Endothelial cell of umbilical vein (primary cell): ENCODE measurements around the gene PGAP6. TPM values are rescaled to one million over a fixed set of nuclear protein-coding genes. Genes with fewer than 3 reads are reported as not detected.

Experiments
- BruUV-seq: library from RNA; stranded (reverse); fragments of 400-500 nt; replicated peaks from 2 replicates; lab custom pipeline; 2021; lab: Mats Ljungman, UMichigan
- CTCF ChIA-PET: fragments of 300-600, 350-600 bp; sonication (Branson Sonifier 250); formaldehyde crosslinking; loops from one replicate; lab custom pipeline; 2021; ENCODE audit warnings: antibody characterized with exemption, inconsistent platforms; lab: Charles Lee
- POLR2A ChIA-PET: fragments of 300-600, 350-600 bp; sonication (Branson Sonifier 250); formaldehyde crosslinking; loops from one replicate; lab custom pipeline; 2021; ENCODE audit warnings: antibody characterized with exemption, inconsistent platforms; lab: Charles Lee
- DNase-seq: peaks from one replicate; pipeline ENCODE4 v3.0.0-alpha.2; 2011; ENCODE audit warnings: low read depth, low spot score
- FAIRE-seq: peaks from 2 replicates; lab custom pipeline; 2011; peaks lifted over from hg19 to GRCh38; lab: Jason Lieb, UNC
- H2AFZ ChIP-seq: 2 replicates; pipeline ENCODE4 v1.6.0; 2012; ENCODE audit warnings: low read depth, low read length, control low read depth, inconsistent platforms
- H3K27ac ChIP-seq: 2 replicates; pipeline ENCODE4 v1.5.1; 2011; ENCODE audit warnings: low read depth, mild to moderate bottlenecking, control low read depth, low read length, moderate library complexity; ENCODE audit not compliant: insufficient read depth
- H3K27me3 ChIP-seq, 2 experiments: 2 replicates each; pipeline versions ENCODE4 v1.6.0 to v1.6.1; 2011; ENCODE audit warnings: low read length in 2 of 2, mixed read lengths in 1 of 2; ENCODE audit not compliant: control insufficient read depth in 2 of 2, insufficient read depth in 2 of 2
- H3K36me3 ChIP-seq, 2 experiments: 2 replicates in 1 of 2; 3 replicates in 1 of 2; pipeline ENCODE4 v1.5.1; 2011; ENCODE audit warnings: low read length in 2 of 2, mild to moderate bottlenecking in 1 of 2, moderate library complexity in 1 of 2; ENCODE audit not compliant: control insufficient read depth in 2 of 2, insufficient read depth in 2 of 2; ENCODE audit errors: extremely low read depth in 1 of 2
- H3K4me1 ChIP-seq: 3 replicates; pipeline ENCODE4 v1.5.1; 2011; ENCODE audit warnings: mild to moderate bottlenecking, low read length; ENCODE audit not compliant: control insufficient read depth, insufficient read depth; ENCODE audit errors: extremely low read depth
- H3K4me2 ChIP-seq: 2 replicates; pipeline ENCODE4 v1.6.1; 2011; ENCODE audit warnings: low read length, control low read depth, mixed read lengths; ENCODE audit not compliant: insufficient read depth
- H3K4me3 ChIP-seq, 3 experiments: fragments of 200-600 bp in 1 of 3; sonication (generic), shearing (Covaris generic) in 1 of 3; replicated peaks in 1 of 3; 2 replicates each; pipeline ENCODE4 v1.5.1; 2011 to 2016; ENCODE audit warnings: control low read depth in 3 of 3, low read length in 3 of 3, mild to moderate bottlenecking in 2 of 3, inconsistent platforms in 1 of 3, low read depth in 1 of 3, moderate library complexity in 1 of 3; ENCODE audit not compliant: insufficient read depth in 1 of 3
- H3K79me2 ChIP-seq: 2 replicates; pipeline ENCODE4 v1.6.0; 2012; ENCODE audit warnings: low read length, inconsistent platforms; ENCODE audit not compliant: control insufficient read depth, insufficient read depth
- H3K9ac ChIP-seq: replicated peaks from 2 replicates; pipeline ENCODE3; 2011; ENCODE audit warnings: low read length, control low read depth; ENCODE audit not compliant: insufficient read depth; ENCODE audit errors: extremely low read depth
- H3K9me1 ChIP-seq: replicated peaks from 3 replicates; pipeline ENCODE4 v1.6.0; 2011; ENCODE audit warnings: mild to moderate bottlenecking, low read length; ENCODE audit not compliant: control insufficient read depth, insufficient read depth; ENCODE audit errors: extremely low read depth
- H3K9me3 ChIP-seq: replicated peaks from 2 replicates; pipeline ENCODE4 v1.5.1; 2012; ENCODE audit warnings: low read length, inconsistent platforms; ENCODE audit not compliant: control insufficient read depth, insufficient read depth
- H4K20me1 ChIP-seq: replicated peaks from 2 replicates; pipeline ENCODE3; 2011; ENCODE audit warnings: mild to moderate bottlenecking, low read length; ENCODE audit not compliant: control insufficient read depth, insufficient read depth; ENCODE audit errors: extremely low read depth
- CTCF ChIP-seq, 2 donors: IDR thresholded peaks; 1 replicate in 1 of 2; 2 replicates in 1 of 2; pipeline ENCODE4 v1.5.1; 2011; ENCODE audit warnings: low read length in 2 of 2, mild to moderate bottlenecking in 2 of 2, moderate library complexity in 2 of 2, control low read depth in 1 of 2, inconsistent platforms in 1 of 2, low read depth in 1 of 2; ENCODE audit not compliant: insufficient read depth in 1 of 2; ENCODE audit errors: extremely low read depth in 1 of 2
- EZH2 ChIP-seq: IDR thresholded peaks from 2 replicates; pipeline ENCODE4 v1.6.1; 2012; ENCODE audit warnings: borderline replicate concordance, low read depth, mild to moderate bottlenecking, moderate library complexity, low read length, inconsistent platforms; ENCODE audit not compliant: severe bottlenecking
- FOS ChIP-seq: IDR thresholded peaks from 2 replicates; pipeline ENCODE4 v1.6.1; 2011; ENCODE audit warnings: mild to moderate bottlenecking, low read length, moderate library complexity, borderline replicate concordance; ENCODE audit not compliant: insufficient read depth
- GATA2 ChIP-seq: IDR thresholded peaks from 2 replicates; pipeline ENCODE4 v1.7.0; 2011; ENCODE audit warnings: low read depth, mild to moderate bottlenecking, moderate library complexity, mixed read lengths, low read length; ENCODE audit not compliant: insufficient read length, insufficient read depth
- JUN ChIP-seq: IDR thresholded peaks from 2 replicates; pipeline ENCODE4 v1.6.1; 2011; ENCODE audit warnings: borderline replicate concordance, low read depth; ENCODE audit not compliant: insufficient read length, insufficient read depth
- MAX ChIP-seq: IDR thresholded peaks from 2 replicates; pipeline ENCODE4 v1.6.1; 2011; ENCODE audit not compliant: insufficient read depth, insufficient read length
- MYC ChIP-seq: IDR thresholded peaks from one replicate; pipeline ENCODE4 v1.6.1; 2011; ENCODE audit warnings: mild to moderate bottlenecking, low read depth, low read length
- POLR2A ChIP-seq: IDR thresholded peaks from 2 replicates; pipeline ENCODE4 v1.6.1; 2012; ENCODE audit warnings: low read depth, mild to moderate bottlenecking, control low read depth, low read length
- POLR2AphosphoS5 ChIP-seq: IDR thresholded peaks from 2 replicates; pipeline ENCODE4 v1.6.1; 2012; ENCODE audit warnings: low read depth, mild to moderate bottlenecking, control low read depth, low read length, moderate library complexity; ENCODE audit not compliant: insufficient read depth
- dilution Hi-C: fragments of 300-500 bp; cut with MboI; formaldehyde crosslinking; loops from one replicate; pipeline ENCODE4 v1.15.0; 2019; ENCODE audit warnings: low sequenced_read_pairs; ENCODE audit not compliant: extremely low pct_ligation_motif_present
- intact Hi-C: fragments of 100-400 bp; cut with micrococcal nuclease; formaldehyde crosslinking; loops from one replicate; pipeline ENCODE4 v1.10.0; 2022
- polyA plus RNA-seq, 4 experiments: library from polyadenylated mRNA; depleted of rRNA in 3 of 4; stranded (reverse) in 3 of 4; unstranded in 1 of 4; fragments of >200 nt; gene quantifications; 2 replicates each; pipeline versions ENCODE4 v1.2.1 to v1.2.3, GENCODE V29; 2011 to 2012; ENCODE audit warnings: missing spikeins in 1 of 4
- total RNA-seq: library from RNA; stranded (reverse); gene quantifications from 2 replicates; pipeline ENCODE4 v1.2.3, GENCODE V29; 2021

Gene PGAP6
- total and polyA plus RNA-seq, 2 donors (not counting 3 experiments of a cell fraction or from before 2014, with no cell fraction given) = 89.8 to 365 TPM

GRCh38 chr16:398561-399339 lies 17.0 kb upstream of the PGAP6 start:
- Histone ChIP-seq H3K4me1 (peaks cover 13% of the 10 kb centered on the region), H3K9me3 (no peaks in the 10 kb centered on the region), H3K4me2 (no peak overlapping the region), H3K36me3 (peaks cover 0 to 7% of the 10 kb centered on the region in 2 experiments), H3K9ac (no peak overlapping the region), H2AFZ (no peak overlapping the region), H3K4me3 (no peak overlapping the region), H3K27ac (no peak overlapping the region), H3K9me1 (no peaks in the 10 kb centered on the region), H3K27me3 (no peaks in the 10 kb centered on the region), H4K20me1 (no peaks in the 10 kb centered on the region), H3K79me2 (peaks cover 5% of the 10 kb centered on the region)
- FAIRE-seq (no peak), DNase-seq (no peak)
- dilution Hi-C loops (no loop called here), intact Hi-C loops (no loop called here)
- BruUV-seq = no TSS peak
- TF ChIP-seq CTCF (IDR thresholded peaks at IDR 0.05; ENCODE audit: extremely low read depth in 1 of 2, insufficient read depth in 1 of 2, low read depth in 1 of 2, low read length in 2 of 2) (no peak), MYC (no peak), POLR2AphosphoS5 (no peak), JUN (no peak), FOS (no peak), MAX (no peak), EZH2 (no peak), POLR2A (no peak), GATA2 (no peak)
- ChIA-PET POLR2A (interaction anchor here (0.8 kb wide), 1 partner anchor 16 kb away, joined by 10 read pairs; no protein-coding TSS in a partner anchor), CTCF (interaction anchor here (0.8 to 1.3 kb wide), 2 partner anchors 17 to 34 kb away, joined by 3 to 8 read pairs; partner anchors contain the start of gene PGAP6)
